Activated naive CD4-positive, alpha-beta T cell treated with anti-CD3 and anti-CD28 coated beads, Interleukin-2, amount 10 ng/mL, durations not matched to agents 5 hours and 36 hours (primary cell): ENCODE data around the gene TBC1D3K. TPM values are rescaled to one million over a fixed set of nuclear protein-coding genes. Genes with fewer than 3 reads are reported as not detected.

Experiments used
- total RNA-seq, 2 experiments: library from RNA; stranded (reverse); gene quantifications; one replicate each; pipeline ENCODE4 v1.2.3, GENCODE V29; 2021

Gene TBC1D3K
- not detected for total RNA-seq

DNA sequence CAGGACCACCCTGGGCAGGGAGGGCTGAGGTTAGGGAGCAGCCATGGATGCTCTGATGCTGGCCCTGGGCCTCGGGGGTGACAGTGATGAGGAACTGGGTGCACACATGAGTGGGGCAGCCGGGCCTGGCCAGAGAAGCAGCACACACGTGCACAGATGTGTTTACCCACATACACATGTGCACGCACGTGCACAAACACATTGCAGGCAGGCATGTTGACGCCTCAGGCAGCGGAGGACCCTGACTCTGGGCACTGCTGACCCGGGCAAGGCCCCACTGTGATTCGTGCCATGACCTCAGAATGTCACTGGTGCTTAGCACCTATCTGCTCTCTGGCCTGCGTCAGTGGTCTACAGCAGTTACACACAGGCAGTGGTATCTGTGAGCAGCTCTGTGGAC, at the start of gene TBC1D3K:
TBC1D3K (plus strand) TSS at position 301 of the 400 bp plus-strand sequence. CDS start 1,585 bp downstream, outside the sequence.

Other genes starting within 250 kb of the TBC1D3K start
- not detected for gene HNF1B, start 179.4 kb upstream of the TBC1D3K start, total RNA-seq
- 10 to 100 TPM; 22.0 to 22.8 TPM for gene TBC1D3L, start 64.6 kb downstream of the TBC1D3K start, total RNA-seq
- gene TBC1D3D, start 79.6 kb downstream of the TBC1D3K start, total RNA-seq = under 1 TPM; 0.22 to 0.63 TPM
- not detected for gene TBC1D3C, start 144.2 kb downstream of the TBC1D3K start, total RNA-seq
- gene TBC1D3E, start 203.5 kb downstream of the TBC1D3K start, total RNA-seq = not detected